Suprapubic skin (tissue), 4 donors: Measurements from ENCODE around the gene FXYD5. TPM values are rescaled to one million over a fixed set of nuclear protein-coding genes. Genes with fewer than 3 reads are reported as not detected.

Experiments
- DNase-seq, 2 donors: peaks; one replicate each; pipeline ENCODE4 v3.0.0-alpha.2; 2019; ENCODE audit warnings: low spot score in 2 of 2
- H3K27ac ChIP-seq: fragments of 200-600 bp; sonication (generic); one replicate; pipeline ENCODE4 v1.5.1; 2019
- H3K27me3 ChIP-seq: fragments of 200-600 bp; sonication (generic); one replicate; pipeline ENCODE4 v1.5.1; 2019
- H3K36me3 ChIP-seq: fragments of 200-600 bp; sonication (generic); one replicate; pipeline ENCODE4 v1.5.1; 2019
- H3K4me1 ChIP-seq: fragments of 200-600 bp; sonication (generic); one replicate; pipeline ENCODE4 v1.5.1; 2019
- H3K4me3 ChIP-seq: fragments of 200-600 bp; sonication (generic); one replicate; pipeline ENCODE4 v1.5.1; 2019; ENCODE audit warnings: mild to moderate bottlenecking
- H3K9me3 ChIP-seq: fragments of 200-600 bp; sonication (generic); one replicate; pipeline ENCODE4 v1.5.1; 2019
- EP300 ChIP-seq: sonication (generic); formaldehyde crosslinking; IDR thresholded peaks from one replicate; pipeline ENCODE4 v1.6.1; 2017; ENCODE audit warnings: antibody characterized with exemption
- POLR2A ChIP-seq, 2 donors: fragments of 450-650 bp; IDR thresholded peaks; one replicate each; pipeline ENCODE4 v1.6.1; 2017; ENCODE audit warnings: antibody characterized with exemption in 2 of 2, mild to moderate bottlenecking in 2 of 2, moderate library complexity in 2 of 2
- POLR2AphosphoS5 ChIP-seq, 3 donors: sonication (generic); formaldehyde crosslinking; IDR thresholded peaks; one replicate each; pipeline ENCODE4 v1.6.1; 2017; ENCODE audit warnings: antibody characterized with exemption in 3 of 3
- WGBS: methylation state at CpG from one replicate; pipeline ENCODE4 v1.1.5; 2018; 5-methylcytosine and 5-hydroxymethylcytosine counted together
- total RNA-seq, 4 donors: library from RNA; depleted of rRNA; stranded (reverse); fragments of >200 nt; gene quantifications; one replicate each; pipeline ENCODE4 v1.1.0, GENCODE V29; 2016
- TF ChIP-seq, protein P1 (sequence below), 2 donors: fragments of 200-600 bp in 1 of 2; fragments of 450-650 bp in 1 of 2; sonication (generic) in 1 of 2; IDR thresholded peaks; one replicate each; pipeline ENCODE4 v1.5.1; 2016 to 2019; ENCODE audit warnings: antibody characterized with exemption in 2 of 2, mild to moderate bottlenecking in 1 of 2, moderate library complexity in 1 of 2

Gene FXYD5
- total RNA-seq, 4 donors from 2014 or later, result 29.8 to 64.8 (median 37.7) TPM

DNA sequence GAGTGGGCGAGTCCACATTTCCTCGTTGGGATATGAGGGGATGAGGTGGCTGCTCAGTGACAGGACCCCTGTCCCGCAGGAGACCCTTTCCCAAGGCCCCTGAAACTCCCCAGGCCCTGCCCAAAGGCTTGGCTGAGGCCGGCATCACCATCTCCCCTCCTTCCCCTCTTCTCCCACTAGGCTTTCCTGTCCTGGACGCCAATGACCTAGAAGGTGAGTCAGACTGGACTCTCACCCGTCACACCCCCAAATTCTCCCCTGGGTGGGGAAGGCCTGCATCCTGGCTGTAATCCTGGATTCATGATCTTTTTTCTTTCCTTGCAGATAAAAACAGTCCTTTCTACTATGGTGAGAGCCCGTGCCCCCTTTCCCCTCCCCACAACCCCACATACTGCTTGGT, 33.6 kb upstream of the FXYD5 start:
- H3K4me3 ChIP-seq, result peak overlapping the region; percentile 57
- 71% methylated on average over 7 of the region's 7 CpGs for WGBS
- H3K4me1 ChIP-seq, result peaks cover 75% of the 10 kb centered on the region
- peak overlapping the region; percentile 95 for H3K27ac ChIP-seq
- TF ChIP-seq POLR2A (IDR thresholded peaks at IDR 0.05) (no peak), POLR2AphosphoS5 (IDR thresholded peaks at IDR 0.05) (no peak), EP300 (no peak)
- TF ChIP-seq, protein P1, sequence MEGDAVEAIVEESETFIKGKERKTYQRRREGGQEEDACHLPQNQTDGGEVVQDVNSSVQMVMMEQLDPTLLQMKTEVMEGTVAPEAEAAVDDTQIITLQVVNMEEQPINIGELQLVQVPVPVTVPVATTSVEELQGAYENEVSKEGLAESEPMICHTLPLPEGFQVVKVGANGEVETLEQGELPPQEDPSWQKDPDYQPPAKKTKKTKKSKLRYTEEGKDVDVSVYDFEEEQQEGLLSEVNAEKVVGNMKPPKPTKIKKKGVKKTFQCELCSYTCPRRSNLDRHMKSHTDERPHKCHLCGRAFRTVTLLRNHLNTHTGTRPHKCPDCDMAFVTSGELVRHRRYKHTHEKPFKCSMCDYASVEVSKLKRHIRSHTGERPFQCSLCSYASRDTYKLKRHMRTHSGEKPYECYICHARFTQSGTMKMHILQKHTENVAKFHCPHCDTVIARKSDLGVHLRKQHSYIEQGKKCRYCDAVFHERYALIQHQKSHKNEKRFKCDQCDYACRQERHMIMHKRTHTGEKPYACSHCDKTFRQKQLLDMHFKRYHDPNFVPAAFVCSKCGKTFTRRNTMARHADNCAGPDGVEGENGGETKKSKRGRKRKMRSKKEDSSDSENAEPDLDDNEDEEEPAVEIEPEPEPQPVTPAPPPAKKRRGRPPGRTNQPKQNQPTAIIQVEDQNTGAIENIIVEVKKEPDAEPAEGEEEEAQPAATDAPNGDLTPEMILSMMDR (IDR thresholded peaks at IDR 0.05), result no peak
- no peaks in the 10 kb centered on the region for H3K27me3 ChIP-seq
- H3K9me3 ChIP-seq, result no peaks in the 10 kb centered on the region
- DNase-seq, result no peak
- peaks cover 7% of the 10 kb centered on the region for H3K36me3 ChIP-seq

DNA sequence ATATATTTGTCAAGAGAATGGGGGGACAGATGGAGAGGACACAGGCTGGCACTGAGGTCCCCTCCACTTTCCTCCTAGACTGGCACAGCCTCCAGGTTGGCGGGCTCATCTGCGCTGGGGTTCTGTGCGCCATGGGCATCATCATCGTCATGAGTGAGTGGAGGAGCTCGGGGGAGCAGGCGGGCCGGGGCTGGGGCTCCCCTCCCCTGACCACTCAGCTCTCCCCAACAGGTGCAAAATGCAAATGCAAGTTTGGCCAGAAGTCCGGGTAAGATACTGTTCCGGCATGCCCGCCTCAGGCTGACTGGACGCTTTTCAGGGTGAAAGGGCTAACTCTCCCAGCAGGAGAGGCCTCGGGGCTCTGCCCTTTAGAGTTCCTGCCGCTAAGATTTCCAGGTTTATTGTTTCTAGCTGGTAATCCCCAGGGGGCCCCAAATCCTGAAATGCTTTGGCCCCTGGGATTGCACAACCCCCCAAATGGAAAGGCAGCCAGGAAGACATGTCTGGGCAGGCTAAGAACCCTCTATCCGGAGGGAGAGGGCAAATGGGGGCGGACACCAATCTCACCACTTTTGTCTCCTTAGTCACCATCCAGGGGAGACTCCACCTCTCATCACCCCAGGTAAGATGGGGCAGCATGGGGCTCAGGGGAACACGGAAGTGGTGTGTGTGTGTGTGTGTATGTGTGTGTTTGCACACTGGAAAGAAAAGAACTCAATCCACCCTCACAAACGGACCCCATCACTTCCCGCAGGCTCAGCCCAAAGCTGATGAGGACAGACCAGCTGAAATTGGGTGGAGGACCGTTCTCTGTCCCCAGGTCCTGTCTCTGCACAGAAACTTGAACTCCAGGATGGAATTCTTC, 31.6 kb upstream of the FXYD5 start:
- Histone ChIP-seq H3K27ac (peak overlapping the region; percentile 95), H3K27me3 (no peaks in the 10 kb centered on the region), H3K36me3 (peaks cover 7% of the 10 kb centered on the region), H3K4me3 (no peak overlapping the region), H3K9me3 (no peaks in the 10 kb centered on the region), H3K4me1 (peaks cover 93% of the 10 kb centered on the region)
- DNase-seq, result no peak
- 55% methylated on average over 12 of the region's 19 CpGs for WGBS
- TF ChIP-seq POLR2AphosphoS5 (IDR thresholded peaks at IDR 0.05) (no peak), EP300 (no peak), POLR2A (IDR thresholded peaks at IDR 0.05) (no peak)
- TF ChIP-seq, protein P1 (IDR thresholded peaks at IDR 0.05), result no peak

DNA sequence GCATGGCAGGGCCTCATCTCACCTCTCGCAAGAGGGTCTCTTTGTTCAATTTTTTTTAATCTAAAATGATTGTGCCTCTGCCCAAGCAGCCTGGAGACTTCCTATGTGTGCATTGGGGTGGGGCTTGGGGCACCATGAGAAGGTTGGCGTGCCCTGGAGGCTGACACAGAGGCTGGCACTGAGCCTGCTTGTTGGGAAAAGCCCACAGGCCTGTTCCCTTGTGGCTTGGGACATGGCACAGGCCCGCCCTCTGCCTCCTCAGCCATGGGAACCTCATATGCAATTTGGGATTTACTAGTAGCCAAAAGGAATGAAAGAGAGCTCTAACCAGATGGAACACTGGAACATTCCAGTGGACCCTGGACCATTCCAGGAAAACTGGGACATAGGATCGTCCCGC, 31.0 kb upstream of the FXYD5 start:
- H3K27me3 ChIP-seq, result no peaks in the 10 kb centered on the region
- H3K9me3 ChIP-seq, result no peaks in the 10 kb centered on the region
- H3K4me1 ChIP-seq, result peaks cover 94% of the 10 kb centered on the region
- H3K36me3 ChIP-seq, result peaks cover 7% of the 10 kb centered on the region
- TF ChIP-seq EP300, result no peak
- TF ChIP-seq POLR2AphosphoS5 (IDR thresholded peaks at IDR 0.05), result peak in 2 of 3 donors; percentile 16 to 81
- TF ChIP-seq POLR2A (IDR thresholded peaks at IDR 0.05), result no peak
- TF ChIP-seq, protein P1 (IDR thresholded peaks at IDR 0.05), result no peak
- peak overlapping the region; percentile 95 for H3K27ac ChIP-seq
- H3K4me3 ChIP-seq, result peak overlapping the region; percentile 47
- DNase-seq, result no peak
- 24% methylated on average over 5 of the region's 5 CpGs for WGBS

DNA sequence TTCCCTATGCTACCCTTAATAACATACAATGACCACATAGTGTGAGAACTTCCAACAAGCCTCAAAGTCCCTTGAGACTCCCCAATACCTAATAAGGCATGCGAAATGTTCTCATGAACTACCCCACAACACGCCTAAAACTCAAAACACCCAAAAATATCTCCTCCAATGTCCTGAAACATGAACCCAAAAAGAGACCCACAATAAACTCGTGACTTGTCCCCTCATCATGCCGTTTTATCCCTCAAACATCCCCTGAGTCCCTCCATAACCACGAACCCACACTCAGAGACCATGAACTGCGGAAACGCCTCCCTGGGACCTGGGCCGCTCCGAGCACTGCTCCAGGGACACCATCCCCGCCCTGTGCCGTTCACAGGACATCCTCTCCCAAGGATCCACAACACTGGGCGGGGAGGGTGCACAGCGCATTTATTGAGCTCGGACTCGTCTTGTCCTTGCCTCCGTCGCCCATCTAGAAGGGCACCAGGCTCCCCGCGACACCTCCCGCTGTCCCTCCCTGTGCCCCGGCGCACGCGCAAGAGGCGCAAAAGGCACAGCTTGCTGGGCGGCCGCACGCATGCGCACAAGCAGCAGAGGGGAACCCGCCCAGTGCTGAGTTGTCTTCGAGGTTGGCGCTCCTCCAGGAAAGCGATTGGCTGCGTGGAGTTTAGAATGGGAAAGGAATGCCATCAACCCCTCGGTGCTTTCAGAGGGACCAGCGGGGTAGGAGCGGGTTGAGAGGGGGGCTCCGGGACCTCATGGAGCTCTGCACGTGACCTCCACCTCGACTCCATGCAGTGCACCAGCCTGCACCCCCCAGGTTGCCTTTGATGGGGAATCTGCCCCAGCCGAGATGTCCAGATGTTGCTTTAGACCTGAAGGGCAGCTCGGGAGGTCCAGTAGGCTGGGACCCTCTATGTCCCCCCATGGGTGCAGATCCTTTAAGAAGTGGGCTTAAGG, 30.2 kb upstream of the FXYD5 start:
- Histone ChIP-seq H3K36me3 (peaks cover 7% of the 10 kb centered on the region), H3K9me3 (no peaks in the 10 kb centered on the region), H3K4me3 (peak overlapping the region; percentile 47), H3K4me1 (peaks cover 86% of the 10 kb centered on the region), H3K27me3 (no peaks in the 10 kb centered on the region), H3K27ac (peak overlapping the region; percentile 95)
- WGBS, result 5% methylated on average over 21 of the region's 42 CpGs
- DNase-seq, result peak; percentile 96 to 97
- TF ChIP-seq EP300 (no peak), POLR2AphosphoS5 (IDR thresholded peaks at IDR 0.05) (peak in 2 of 3 donors; percentile 33 to 55), POLR2A (IDR thresholded peaks at IDR 0.05) (peak in 1 of 2 donors; percentile 65)
- TF ChIP-seq, protein P1 (IDR thresholded peaks at IDR 0.05), result no peak
